H9 (cell line): ENCODE results near the gene EFTUD2. TPM values are rescaled to one million over a fixed set of nuclear protein-coding genes. Genes with fewer than 3 reads are reported as not detected.

Experiments
- DNase-seq: peaks from one replicate; pipeline ENCODE4 v3.0.0-alpha.2; 2017
- H2AFZ ChIP-seq: one replicate; pipeline ENCODE4 v1.6.1; 2013; ENCODE audit warnings: mild to moderate bottlenecking, low read length, control low read depth, moderate library complexity
- H2AK5ac ChIP-seq: 2 replicates; pipeline ENCODE4 v1.6.1; 2013; ENCODE audit warnings: low read length, control low read depth, mixed read lengths; ENCODE audit not compliant: insufficient read length
- H2BK120ac ChIP-seq: one replicate; pipeline ENCODE4 v1.6.1; 2013; ENCODE audit warnings: low read depth, mild to moderate bottlenecking, low read length, control low read depth, inconsistent platforms; ENCODE audit not compliant: poor library complexity, severe bottlenecking
- H2BK12ac ChIP-seq: 2 replicates; pipeline ENCODE4 v1.6.1; 2013; ENCODE audit warnings: low read length, control low read depth, mixed read lengths, low read depth; ENCODE audit not compliant: insufficient read length
- H2BK15ac ChIP-seq: 2 replicates; pipeline ENCODE4 v1.6.1; 2013; ENCODE audit warnings: low read depth, low read length, control low read depth
- H2BK20ac ChIP-seq: one replicate; pipeline ENCODE4 v1.6.1; 2013; ENCODE audit warnings: low read depth, mild to moderate bottlenecking, low read length, control low read depth, inconsistent platforms; ENCODE audit not compliant: poor library complexity, severe bottlenecking
- H2BK5ac ChIP-seq: 2 replicates; pipeline ENCODE4 v1.6.1; 2013; ENCODE audit warnings: low read length, control low read depth, mixed read lengths; ENCODE audit not compliant: insufficient read length
- H3K14ac ChIP-seq: 2 replicates; pipeline ENCODE4 v1.6.1; 2013; ENCODE audit warnings: low read length, control low read depth; ENCODE audit not compliant: insufficient read depth
- H3K18ac ChIP-seq: 2 replicates; pipeline ENCODE4 v1.6.1; 2013; ENCODE audit warnings: low read depth, mild to moderate bottlenecking, mixed read lengths, low read length, control low read depth; ENCODE audit not compliant: insufficient read length
- H3K23ac ChIP-seq: 2 replicates; pipeline ENCODE4 v1.6.1; 2013; ENCODE audit warnings: low read length, control low read depth, mixed read lengths, low read depth; ENCODE audit not compliant: insufficient read length
- H3K23me2 ChIP-seq: 2 replicates; pipeline ENCODE4 v1.6.1; 2013; ENCODE audit warnings: low read depth, mild to moderate bottlenecking, mixed read lengths, low read length, control low read depth; ENCODE audit not compliant: insufficient read length, poor library complexity, severe bottlenecking
- H3K27ac ChIP-seq: 2 replicates; pipeline ENCODE4 v1.5.1; 2013; ENCODE audit warnings: low read length, control low read depth, mixed read lengths, low read depth; ENCODE audit not compliant: insufficient read length
- H3K27me3 ChIP-seq: 2 replicates; pipeline ENCODE4 v1.6.1; 2013; ENCODE audit warnings: low read length, control low read depth, inconsistent platforms; ENCODE audit not compliant: insufficient read depth
- H3K4ac ChIP-seq: 2 replicates; pipeline ENCODE4 v1.6.1; 2013; ENCODE audit warnings: low read depth, mild to moderate bottlenecking, control low read depth, inconsistent platforms, low read length, moderate library complexity
- H3K4me1 ChIP-seq: 2 replicates; pipeline ENCODE4 v1.6.1; 2013; ENCODE audit warnings: low read length, control low read depth, inconsistent platforms; ENCODE audit not compliant: insufficient read depth
- H3K4me2 ChIP-seq: 2 replicates; pipeline ENCODE4 v1.6.1; 2013; ENCODE audit warnings: low read length, control low read depth, mixed read lengths; ENCODE audit not compliant: insufficient read length, insufficient read depth
- H3K56ac ChIP-seq: 2 replicates; pipeline ENCODE4 v1.6.1; 2013; ENCODE audit warnings: low read depth, mild to moderate bottlenecking, mixed read lengths, low read length, control low read depth; ENCODE audit not compliant: insufficient read length
- H3K79me1 ChIP-seq: 2 replicates; pipeline ENCODE4 v1.6.1; 2013; ENCODE audit warnings: low read depth, mild to moderate bottlenecking, moderate library complexity, low read length, control low read depth, inconsistent platforms; ENCODE audit not compliant: insufficient read depth, poor library complexity, severe bottlenecking
- H3K79me2 ChIP-seq: 2 replicates; pipeline ENCODE4 v1.6.1; 2013; ENCODE audit warnings: low read length, control low read depth, inconsistent platforms; ENCODE audit not compliant: insufficient read depth
- H3K9ac ChIP-seq: 2 replicates; pipeline ENCODE4 v1.6.1; 2013; ENCODE audit warnings: low read length, control low read depth, mixed read lengths; ENCODE audit not compliant: insufficient read length; ENCODE audit errors: extremely low read depth
- H3K9me3 ChIP-seq: one replicate; pipeline ENCODE4 v1.6.1; 2013; ENCODE audit warnings: low read depth, low read length, inconsistent platforms; ENCODE audit not compliant: control insufficient read depth
- H3T11ph ChIP-seq: one replicate; pipeline ENCODE4 v1.6.1; 2013; ENCODE audit warnings: mild to moderate bottlenecking, low read length, control low read depth, inconsistent platforms
- H4K20me1 ChIP-seq: one replicate; pipeline ENCODE4 v1.6.1; 2013; ENCODE audit not compliant: control insufficient read depth, insufficient read length, insufficient read depth
- H4K5ac ChIP-seq: 2 replicates; pipeline ENCODE4 v1.6.1; 2013; ENCODE audit warnings: low read depth, mild to moderate bottlenecking, mixed read lengths, low read length, control low read depth; ENCODE audit not compliant: insufficient read length
- H4K8ac ChIP-seq: replicated peaks from 2 replicates; pipeline ENCODE4 v1.6.1; 2013; ENCODE audit warnings: low read length, control low read depth, mixed read lengths, low read depth; ENCODE audit not compliant: insufficient read length
- H4K91ac ChIP-seq: 2 replicates; pipeline ENCODE4 v1.6.1; 2013; ENCODE audit warnings: low read depth, mild to moderate bottlenecking, moderate library complexity, mixed read lengths, low read length, control low read depth; ENCODE audit not compliant: insufficient read length
- H3K27ac Mint-ChIP-seq, 3 experiments: 2 replicates in 2 of 3; 3 replicates in 1 of 3; pipeline ENCODE4 v1.8.0; 2020 to 2021; ENCODE audit warnings: mixed read lengths in 3 of 3, mild to moderate bottlenecking in 1 of 3, moderate library complexity in 1 of 3
- H3K27me3 Mint-ChIP-seq: 2 replicates; pipeline ENCODE4 v1.8.0; 2021; ENCODE audit warnings: low read depth, mild to moderate bottlenecking, moderate library complexity, mixed read lengths
- H3K36me3 Mint-ChIP-seq, 3 experiments: 2 replicates in 2 of 3; 3 replicates in 1 of 3; pipeline ENCODE4 v1.8.0; 2020 to 2021; ENCODE audit warnings: low read depth in 3 of 3, mixed read lengths in 3 of 3; ENCODE audit not compliant: insufficient read depth in 1 of 3
- H3K4me1 Mint-ChIP-seq, 2 experiments: 2 replicates each; pipeline ENCODE4 v1.8.0; 2020; ENCODE audit warnings: mixed read lengths in 2 of 2
- H3K4me3 Mint-ChIP-seq, 2 experiments: 2 replicates in 1 of 2; 3 replicates in 1 of 2; pipeline ENCODE4 v1.8.0; 2020 to 2021; ENCODE audit warnings: mild to moderate bottlenecking in 2 of 2, mixed read lengths in 2 of 2, moderate library complexity in 1 of 2
- H3K9me3 Mint-ChIP-seq, 2 experiments: 2 replicates in 1 of 2; 3 replicates in 1 of 2; pipeline ENCODE4 v1.8.0; 2020; ENCODE audit warnings: mild to moderate bottlenecking in 2 of 2, mixed read lengths in 2 of 2, moderate library complexity in 1 of 2
- WGBS: extraction: QIAGEN DNeasy Blood & Tissue Kit; methylation state at CpG from one replicate; pipeline ENCODE4 v1.1.7; 2013; ENCODE audit warnings: missing lambda C conversion rate, low lambda C conversion rate, mixed read lengths; ENCODE audit not compliant: insufficient read length; ENCODE audit errors: extremely low coverage; 5-methylcytosine and 5-hydroxymethylcytosine counted together
- total RNA-seq: library from RNA; stranded (reverse); gene quantifications from 2 replicates; pipeline ENCODE4 v1.2.1, GENCODE V29; 2021
- TF ChIP-seq, protein P1 (sequence below): fragments of 200-600 bp; sonication (generic); conservative IDR thresholded peaks from 3 replicates; pipeline ENCODE4 v1.8.0; 2021; ENCODE audit warnings: antibody characterized with exemption, mild to moderate bottlenecking

Gene EFTUD2
- total RNA-seq, 1 experiment from 2014 or later: 150 TPM

GRCh38 chr17:44928950-44929720 is 29.9 kb upstream of the EFTUD2 start:
- H3K27ac Mint-ChIP-seq: no peak overlapping the region
- Histone ChIP-seq H3K4me2 (no peak overlapping the region), H3K9ac (no peak overlapping the region), H3K14ac (no peak overlapping the region), H4K91ac (no peak overlapping the region), H3K23ac (no peak overlapping the region), H3T11ph (no peak overlapping the region), H2BK15ac (no peak overlapping the region), H3K79me2 (no peaks in the 10 kb centered on the region), H3K56ac (no peak overlapping the region), H3K4me1 (no peaks in the 10 kb centered on the region), H3K27me3 (no peaks in the 10 kb centered on the region), H3K27ac (no peak overlapping the region), H4K8ac (no peak overlapping the region), H3K23me2 (no peaks in the 10 kb centered on the region), H4K20me1 (no peaks in the 10 kb centered on the region), H2AFZ (no peak overlapping the region), H2BK120ac (no peak overlapping the region), H2BK20ac (no peak overlapping the region), H3K79me1 (no peaks in the 10 kb centered on the region), H2BK5ac (no peak overlapping the region), H2BK12ac (no peak overlapping the region), H3K4ac (no peak overlapping the region), H3K18ac (no peak overlapping the region), H2AK5ac (no peak overlapping the region), H3K9me3 (no peaks in the 10 kb centered on the region), H4K5ac (no peak overlapping the region)
- peaks cover 0 to 2% of the 10 kb centered on the region in 2 experiments; a peak in 1 of 4 replicates for H3K4me1 Mint-ChIP-seq
- H3K36me3 Mint-ChIP-seq: peaks cover 45 to 85% (median 84%) of the 10 kb centered on the region in 3 experiments
- DNase-seq: no peak
- no CpG with 5 or more reads among the region's 7 CpGs for WGBS
- TF ChIP-seq, protein P1, sequence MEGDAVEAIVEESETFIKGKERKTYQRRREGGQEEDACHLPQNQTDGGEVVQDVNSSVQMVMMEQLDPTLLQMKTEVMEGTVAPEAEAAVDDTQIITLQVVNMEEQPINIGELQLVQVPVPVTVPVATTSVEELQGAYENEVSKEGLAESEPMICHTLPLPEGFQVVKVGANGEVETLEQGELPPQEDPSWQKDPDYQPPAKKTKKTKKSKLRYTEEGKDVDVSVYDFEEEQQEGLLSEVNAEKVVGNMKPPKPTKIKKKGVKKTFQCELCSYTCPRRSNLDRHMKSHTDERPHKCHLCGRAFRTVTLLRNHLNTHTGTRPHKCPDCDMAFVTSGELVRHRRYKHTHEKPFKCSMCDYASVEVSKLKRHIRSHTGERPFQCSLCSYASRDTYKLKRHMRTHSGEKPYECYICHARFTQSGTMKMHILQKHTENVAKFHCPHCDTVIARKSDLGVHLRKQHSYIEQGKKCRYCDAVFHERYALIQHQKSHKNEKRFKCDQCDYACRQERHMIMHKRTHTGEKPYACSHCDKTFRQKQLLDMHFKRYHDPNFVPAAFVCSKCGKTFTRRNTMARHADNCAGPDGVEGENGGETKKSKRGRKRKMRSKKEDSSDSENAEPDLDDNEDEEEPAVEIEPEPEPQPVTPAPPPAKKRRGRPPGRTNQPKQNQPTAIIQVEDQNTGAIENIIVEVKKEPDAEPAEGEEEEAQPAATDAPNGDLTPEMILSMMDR: no peak
- H3K27me3 Mint-ChIP-seq: no peaks in the 10 kb centered on the region; the same call in 1 of the 2 replicates
- no peak overlapping the region for H3K4me3 Mint-ChIP-seq
- no peaks in the 10 kb centered on the region for H3K9me3 Mint-ChIP-seq
